Adipose tissue (tissue), 3 donors: Measurements from ENCODE around the gene NEURL2. TPM values are rescaled to one million over a fixed set of nuclear protein-coding genes. Genes with fewer than 3 reads are reported as not detected.
"Not testable (repeated sequence)": the region's sequence is repeated elsewhere in the genome, so short reads cannot be mapped to it uniquely, and the experiment has no call there.

Experiments used
- H3K27ac ChIP-seq: one replicate; pipeline ENCODE4 v1.5.1; 2013; ENCODE audit warnings: low read depth, low read length
- WGBS, 3 donors: extraction: QIAGEN DNeasy Blood & Tissue Kit; methylation state at CpG; one replicate each; pipeline ENCODE4 v1.1.7; 2013; 5-methylcytosine and 5-hydroxymethylcytosine counted together
- polyA plus RNA-seq, 3 donors: library from polyadenylated mRNA; stranded (reverse); fragments of 200-250 nt; gene quantifications; one replicate each; pipeline ENCODE4 v1.2.3, GENCODE V29; 2013
- donor health status: healthy with polysubstance abuse.
- donor health status: Bipolar disorder and iron deficiency.
- donor health status: healthy.

NEURL2 gene
- polyA plus RNA-seq, 3 donors = 3.2 to 8.0 (median 4.6) TPM

- no peak overlapping the region for H3K27ac ChIP-seq
- 92 to 94% (median 92%) methylated on average over 17 to 19 of the region's 19 CpGs for WGBS, 3 donors
Observed at GRCh38 chr20:45886590-45887345, 4.2 kb downstream of the NEURL2 start.

- no peak overlapping the region for H3K27ac ChIP-seq
- 79 to 86% (median 81%) methylated on average over 9 of the region's 9 CpGs for WGBS, 3 donors
Observed at GRCh38 chr20:45883100-45883469, 7.9 kb downstream of the NEURL2 start.

GRCh38 chr20:45882469-45883099, 8.4 kb downstream of the NEURL2 start:
- 78 to 86% (median 79%) methylated on average over 4 of the region's 4 CpGs for WGBS, 3 donors
- H3K27ac ChIP-seq = no peak overlapping the region

GRCh38 chr20:45880988-45881788, 9.8 kb downstream of the NEURL2 start, which contains the start of gene ZSWIM1:
Gene ZSWIM1 (plus strand): TSS chr20:45881227. CDS start chr20:45882593, 1,366 bp downstream.
- H3K27ac ChIP-seq = no peak within 1 kb of the TSS
- 0 to 1% (median 0%) methylated on average over 23 of the region's 23 CpGs for WGBS, 3 donors

GRCh38 chr20:45878076-45878761, 12.8 kb downstream of the NEURL2 start:
- H3K27ac ChIP-seq = no peak overlapping the region
- 72 to 92% (median 84%) methylated on average over 13 of the region's 13 CpGs for whole genome bisulfite sequencing, 3 donors

GRCh38 chr20:45874576-45874975, 16.4 kb downstream of the NEURL2 start:
- H3K27ac ChIP-seq = no peak overlapping the region
- 75 to 80% (median 79%) methylated on average over 4 of the region's 4 CpGs for WGBS, 3 donors

- 95 to 96% (median 96%) methylated on average over 10 of the region's 10 CpGs for WGBS, 3 donors
Observed at GRCh38 chr20:45874104-45874481, 16.9 kb downstream of the NEURL2 start.

GRCh38 chr20:45873409-45874103, 17.5 kb downstream of the NEURL2 start:
- no peak overlapping the region for H3K27ac ChIP-seq
- 23 to 91% (median 81%) methylated on average over 1 of the region's 1 CpG for WGBS, 3 donors

More at GRCh38 chr20:45874104-45874481, 16.9 kb downstream of the NEURL2 start:
- not testable (repeated sequence) for H3K27ac ChIP-seq

- no peak overlapping the region for H3K27ac ChIP-seq
- 92 to 95% (median 95%) methylated on average over 4 of the region's 4 CpGs for WGBS, 3 donors
Observed at GRCh38 chr20:45872626-45873025, 18.4 kb downstream of the NEURL2 start.

- no peak overlapping the region for H3K27ac ChIP-seq
Observed at GRCh38 chr20:45867819-45868176, 23.2 kb downstream of the NEURL2 start.

- H3K27ac ChIP-seq = no peak overlapping the region
- 76 to 92% (median 88%) methylated on average over 6 of the region's 6 CpGs for WGBS, 3 donors
Observed at GRCh38 chr20:45867136-45867818, 23.7 kb downstream of the NEURL2 start.

- WGBS, 3 donors = 95 to 96% (median 95%) methylated on average over 5 of the region's 5 CpGs
- no peak overlapping the region for H3K27ac ChIP-seq
Observed at GRCh38 chr20:45866454-45866853, 24.6 kb downstream of the NEURL2 start.

GRCh38 chr20:45863543-45864470, 27.2 kb downstream of the NEURL2 start:
- no peak overlapping the region for H3K27ac ChIP-seq
- WGBS, 3 donors = 84 to 93% (median 90%) methylated on average over 7 of the region's 7 CpGs

- WGBS, 3 donors = 82 to 97% (median 93%) methylated on average over 7 of the region's 7 CpGs
- H3K27ac ChIP-seq = no peak overlapping the region
Observed at GRCh38 chr20:45861221-45862075, 29.6 kb downstream of the NEURL2 start.

GRCh38 chr20:45860560-45861220, 30.3 kb downstream of the NEURL2 start:
- WGBS, 3 donors = 66 to 76% (median 74%) methylated on average over 7 of the region's 7 CpGs
- H3K27ac ChIP-seq = no peak overlapping the region
